ENCODE results near the gene NLGN3.

The NLGN3 gene

GRCh38 chrX:71098302-71098701, 46.3 kb upstream of the NLGN3 start:
- no peaks in the 10 kb centered on the region for H3K9me3 ChIP-seq (ENCODE audit: severe bottlenecking)
- no peak overlapping the region for H3K4me3 ChIP-seq (ENCODE audit: severe bottlenecking)
- H3K4me1 ChIP-seq (ENCODE audit: insufficient read depth, poor library complexity, severe bottlenecking), result no peaks in the 10 kb centered on the region
- ATAC-seq (ENCODE audit: low read depth) (no peak), DNase-seq (ENCODE audit: low spot score) (no peak)
- H3K27me3 ChIP-seq (ENCODE audit: insufficient read depth, poor library complexity, severe bottlenecking), result no peaks in the 10 kb centered on the region
- TF ChIP-seq, protein P1, sequence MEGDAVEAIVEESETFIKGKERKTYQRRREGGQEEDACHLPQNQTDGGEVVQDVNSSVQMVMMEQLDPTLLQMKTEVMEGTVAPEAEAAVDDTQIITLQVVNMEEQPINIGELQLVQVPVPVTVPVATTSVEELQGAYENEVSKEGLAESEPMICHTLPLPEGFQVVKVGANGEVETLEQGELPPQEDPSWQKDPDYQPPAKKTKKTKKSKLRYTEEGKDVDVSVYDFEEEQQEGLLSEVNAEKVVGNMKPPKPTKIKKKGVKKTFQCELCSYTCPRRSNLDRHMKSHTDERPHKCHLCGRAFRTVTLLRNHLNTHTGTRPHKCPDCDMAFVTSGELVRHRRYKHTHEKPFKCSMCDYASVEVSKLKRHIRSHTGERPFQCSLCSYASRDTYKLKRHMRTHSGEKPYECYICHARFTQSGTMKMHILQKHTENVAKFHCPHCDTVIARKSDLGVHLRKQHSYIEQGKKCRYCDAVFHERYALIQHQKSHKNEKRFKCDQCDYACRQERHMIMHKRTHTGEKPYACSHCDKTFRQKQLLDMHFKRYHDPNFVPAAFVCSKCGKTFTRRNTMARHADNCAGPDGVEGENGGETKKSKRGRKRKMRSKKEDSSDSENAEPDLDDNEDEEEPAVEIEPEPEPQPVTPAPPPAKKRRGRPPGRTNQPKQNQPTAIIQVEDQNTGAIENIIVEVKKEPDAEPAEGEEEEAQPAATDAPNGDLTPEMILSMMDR (IDR thresholded peaks at IDR 0.05; ENCODE audit: poor library complexity, severe bottlenecking), result peak; percentile 32
- no peaks in the 10 kb centered on the region for H3K36me3 ChIP-seq (ENCODE audit: low read depth)
- no peak overlapping the region for H3K27ac ChIP-seq (ENCODE audit: poor library complexity, severe bottlenecking)

GRCh38 chrX:71098951-71099506, 45.6 kb upstream of the NLGN3 start:
- H3K27ac ChIP-seq (ENCODE audit: poor library complexity, severe bottlenecking), result no peak overlapping the region
- no peak for DNase-seq (ENCODE audit: low spot score)
- no peaks in the 10 kb centered on the region for H3K9me3 ChIP-seq (ENCODE audit: severe bottlenecking)
- no peak for ATAC-seq (ENCODE audit: low read depth)
- TF ChIP-seq, protein P1 (IDR thresholded peaks at IDR 0.05; ENCODE audit: poor library complexity, severe bottlenecking), result no peak
- H3K4me3 ChIP-seq (ENCODE audit: severe bottlenecking), result no peak overlapping the region
- H3K36me3 ChIP-seq (ENCODE audit: low read depth), result no peaks in the 10 kb centered on the region
- H3K4me1 ChIP-seq (ENCODE audit: insufficient read depth, poor library complexity, severe bottlenecking), result no peaks in the 10 kb centered on the region
- no peaks in the 10 kb centered on the region for H3K27me3 ChIP-seq (ENCODE audit: insufficient read depth, poor library complexity, severe bottlenecking)

GRCh38 chrX:71099736-71100135, 44.9 kb upstream of the NLGN3 start:
- no peak for ATAC-seq (ENCODE audit: low read depth)
- H3K4me3 ChIP-seq (ENCODE audit: severe bottlenecking), result no peak overlapping the region
- no peak for DNase-seq (ENCODE audit: low spot score)
- H3K4me1 ChIP-seq (ENCODE audit: insufficient read depth, poor library complexity, severe bottlenecking), result no peaks in the 10 kb centered on the region
- H3K27me3 ChIP-seq (ENCODE audit: insufficient read depth, poor library complexity, severe bottlenecking), result no peaks in the 10 kb centered on the region
- H3K9me3 ChIP-seq (ENCODE audit: severe bottlenecking), result no peaks in the 10 kb centered on the region
- no peak overlapping the region for H3K27ac ChIP-seq (ENCODE audit: poor library complexity, severe bottlenecking)
- H3K36me3 ChIP-seq (ENCODE audit: low read depth), result no peaks in the 10 kb centered on the region
- TF ChIP-seq, protein P1 (IDR thresholded peaks at IDR 0.05; ENCODE audit: poor library complexity, severe bottlenecking), result no peak

- no peak overlapping the region for H3K4me3 ChIP-seq (ENCODE audit: severe bottlenecking)
- H3K27ac ChIP-seq (ENCODE audit: poor library complexity, severe bottlenecking), result no peak overlapping the region
- no peaks in the 10 kb centered on the region for H3K9me3 ChIP-seq (ENCODE audit: severe bottlenecking)
- DNase-seq (ENCODE audit: low spot score) (no peak), ATAC-seq (ENCODE audit: low read depth) (no peak)
- no peaks in the 10 kb centered on the region for H3K36me3 ChIP-seq (ENCODE audit: low read depth)
- TF ChIP-seq, protein P1 (IDR thresholded peaks at IDR 0.05; ENCODE audit: poor library complexity, severe bottlenecking), result no peak
- no peaks in the 10 kb centered on the region for H3K4me1 ChIP-seq (ENCODE audit: insufficient read depth, poor library complexity, severe bottlenecking)
- H3K27me3 ChIP-seq (ENCODE audit: insufficient read depth, poor library complexity, severe bottlenecking), result no peaks in the 10 kb centered on the region
Measured at GRCh38 chrX:71100581-71101505, 43.8 kb upstream of the NLGN3 start.

- no peaks in the 10 kb centered on the region for H3K27me3 ChIP-seq (ENCODE audit: insufficient read depth, poor library complexity, severe bottlenecking)
- H3K4me3 ChIP-seq (ENCODE audit: severe bottlenecking), result no peak overlapping the region
- DNase-seq (ENCODE audit: low spot score), result no peak
- H3K9me3 ChIP-seq (ENCODE audit: severe bottlenecking), result no peaks in the 10 kb centered on the region
- no peaks in the 10 kb centered on the region for H3K4me1 ChIP-seq (ENCODE audit: insufficient read depth, poor library complexity, severe bottlenecking)
- no peaks in the 10 kb centered on the region for H3K36me3 ChIP-seq (ENCODE audit: low read depth)
- TF ChIP-seq, protein P1 (IDR thresholded peaks at IDR 0.05; ENCODE audit: poor library complexity, severe bottlenecking), result no peak
- H3K27ac ChIP-seq (ENCODE audit: poor library complexity, severe bottlenecking), result no peak overlapping the region
- ATAC-seq (ENCODE audit: low read depth), result no peak
Measured at GRCh38 chrX:71102292-71102691, 42.3 kb upstream of the NLGN3 start.

Measured in RWPE2 (cell line).